ENCODE data around the gene SGPP2.

The SGPP2 gene

DNA sequence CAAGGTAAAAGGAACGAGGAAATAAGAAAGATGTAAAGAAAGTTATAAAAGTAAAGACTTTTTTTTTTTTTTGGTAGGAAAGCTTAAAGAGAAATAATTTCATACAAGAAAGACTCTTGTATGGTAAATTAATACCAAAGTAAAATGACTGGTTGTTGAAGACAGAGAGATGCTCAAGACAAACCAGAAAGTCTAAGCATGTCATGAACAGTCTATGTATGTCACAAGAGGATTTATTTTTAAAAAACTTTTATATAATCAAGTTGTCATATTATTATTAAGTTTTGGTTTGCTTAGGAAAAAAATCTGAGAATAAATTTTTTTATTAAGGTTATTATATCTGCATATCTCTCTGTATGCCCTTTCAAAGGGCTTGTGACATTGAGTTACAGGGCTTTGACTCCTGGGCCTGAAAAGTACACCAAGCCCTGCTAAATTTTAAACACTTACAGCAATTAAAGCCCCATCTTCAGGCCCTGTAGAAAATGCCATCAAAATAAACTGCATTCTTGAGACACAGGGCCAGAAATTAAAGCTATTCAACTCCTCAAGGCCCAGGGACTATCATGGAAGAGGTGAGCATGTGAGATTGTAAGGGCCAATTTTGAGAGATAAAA, 10.9 kb upstream of the SGPP2 start:
- no peak overlapping the region for H3K4me3 ChIP-seq (ENCODE audit: low read depth, low read length)
- CTCF ChIA-PET, result interaction anchor here (0.6 kb wide), 1 partner anchor 90 kb away, joined by 4 read pairs; no protein-coding TSS in a partner anchor

DNA sequence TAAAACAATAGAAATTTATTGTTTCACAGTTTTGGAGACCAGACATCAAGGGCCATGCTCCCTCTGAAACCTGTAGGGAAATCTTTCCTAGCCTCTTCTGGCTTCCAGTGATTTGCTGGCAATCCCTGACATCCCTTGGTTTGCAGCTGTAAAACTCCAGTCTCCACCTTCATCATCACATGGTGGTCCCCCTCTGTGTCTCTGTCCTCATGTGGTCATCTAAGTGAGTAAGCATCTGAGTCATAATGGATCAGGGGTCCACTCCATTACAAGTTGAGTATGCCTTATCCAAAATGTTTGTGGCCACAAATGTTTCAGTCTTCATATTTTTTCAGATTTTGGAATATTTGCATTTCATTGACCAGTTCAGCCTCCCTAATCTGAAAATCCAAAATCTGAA, 5.6 kb upstream of the SGPP2 start:
- Histone ChIP-seq H3K9me3 (ENCODE audit: control insufficient read depth, insufficient read depth, low read depth, low read length) (no peaks in the 10 kb centered on the region), H3K4me1 (ENCODE audit: control insufficient read depth, insufficient read depth, low read length) (peaks cover 5% of the 10 kb centered on the region; the same call in 1 of the 2 replicates), H3K36me3 (ENCODE audit: control insufficient read depth in 2 of 2, insufficient read depth in 1 of 2, low read length in 2 of 2) (no peaks in the 10 kb centered on the region), H3K4me3 (ENCODE audit: low read depth, low read length) (no peak overlapping the region), H3K27ac (ENCODE audit: extremely low read depth, low read depth, low read length) (no peak overlapping the region)
- ChIA-PET CTCF (interaction anchor here (0.6 kb wide), 1 partner anchor 25 kb away, joined by 3 read pairs; no protein-coding TSS in a partner anchor), POLR2A (no interaction called here)
- TF ChIP-seq, protein P1, sequence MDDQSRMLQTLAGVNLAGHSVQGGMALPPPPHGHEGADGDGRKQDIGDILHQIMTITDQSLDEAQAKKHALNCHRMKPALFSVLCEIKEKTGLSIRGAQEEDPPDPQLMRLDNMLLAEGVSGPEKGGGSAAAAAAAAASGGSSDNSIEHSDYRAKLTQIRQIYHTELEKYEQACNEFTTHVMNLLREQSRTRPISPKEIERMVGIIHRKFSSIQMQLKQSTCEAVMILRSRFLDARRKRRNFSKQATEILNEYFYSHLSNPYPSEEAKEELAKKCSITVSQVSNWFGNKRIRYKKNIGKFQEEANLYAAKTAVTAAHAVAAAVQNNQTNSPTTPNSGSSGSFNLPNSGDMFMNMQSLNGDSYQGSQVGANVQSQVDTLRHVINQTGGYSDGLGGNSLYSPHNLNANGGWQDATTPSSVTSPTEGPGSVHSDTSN (CRISPR knock-in tag; IDR thresholded peaks at IDR 0.05), result no peak
- TF ChIP-seq ZNF544 (tag by site-specific recombination; IDR thresholded peaks at IDR 0.05) (no peak), ZNF530 (tag by site-specific recombination; IDR thresholded peaks at IDR 0.05; ENCODE audit: low read depth) (no peak), OVOL3 (tag by site-specific recombination; IDR thresholded peaks at IDR 0.05) (no peak)

More for the DNA sequence above, 10.9 kb upstream of the SGPP2 start:
- no peaks in the 10 kb centered on the region for H3K36me3 ChIP-seq (ENCODE audit: control insufficient read depth in 2 of 2, insufficient read depth in 1 of 2, low read length in 2 of 2)
- H3K9me3 ChIP-seq (ENCODE audit: control insufficient read depth, insufficient read depth, low read depth, low read length), result no peaks in the 10 kb centered on the region
- TF ChIP-seq ZSCAN30 (tag by site-specific recombination; IDR thresholded peaks at IDR 0.05) (no peak), SETDB1 (IDR thresholded peaks at IDR 0.05; ENCODE audit: insufficient read length, low read length) (peak; percentile 98), ZNF132 (tag by site-specific recombination; IDR thresholded peaks at IDR 0.05; ENCODE audit: borderline replicate concordance) (no peak)
- TF ChIP-seq, protein P2, sequence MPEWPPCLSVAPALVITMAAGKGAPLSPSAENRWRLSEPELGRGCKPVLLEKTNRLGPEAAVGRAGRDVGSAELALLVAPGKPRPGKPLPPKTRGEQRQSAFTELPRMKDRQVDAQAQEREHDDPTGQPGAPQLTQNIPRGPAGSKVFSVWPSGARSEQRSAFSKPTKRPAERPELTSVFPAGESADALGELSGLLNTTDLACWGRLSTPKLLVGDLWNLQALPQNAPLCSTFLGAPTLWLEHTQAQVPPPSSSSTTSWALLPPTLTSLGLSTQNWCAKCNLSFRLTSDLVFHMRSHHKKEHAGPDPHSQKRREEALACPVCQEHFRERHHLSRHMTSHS (tag by site-specific recombination; IDR thresholded peaks at IDR 0.05), result no peak
- TF ChIP-seq, protein P3, sequence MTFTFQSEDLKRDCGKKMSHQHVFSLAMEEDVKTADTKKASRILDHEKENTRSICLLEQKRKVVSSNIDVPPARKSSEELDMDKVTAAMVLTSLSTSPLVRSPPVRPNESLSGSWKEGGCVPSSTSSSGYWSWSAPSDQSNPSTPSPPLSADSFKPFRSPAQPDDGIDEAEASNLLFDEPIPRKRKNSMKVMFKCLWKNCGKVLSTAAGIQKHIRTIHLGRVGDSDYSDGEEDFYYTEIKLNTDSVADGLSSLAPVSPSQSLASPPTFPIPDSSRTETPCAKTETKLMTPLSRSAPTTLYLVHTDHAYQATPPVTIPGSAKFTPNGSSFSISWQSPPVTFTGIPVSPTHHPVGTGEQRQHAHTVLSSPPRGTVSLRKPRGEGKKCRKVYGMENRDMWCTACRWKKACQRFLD (tag by site-specific recombination; IDR thresholded peaks at IDR 0.05), result no peak
- POLR2A ChIA-PET, result no interaction called here
- no peak overlapping the region for H3K27ac ChIP-seq (ENCODE audit: extremely low read depth, low read depth, low read length)
- peaks cover 3% of the 10 kb centered on the region; the same call in 1 of the 2 replicates for H3K4me1 ChIP-seq (ENCODE audit: control insufficient read depth, insufficient read depth, low read length)

DNA sequence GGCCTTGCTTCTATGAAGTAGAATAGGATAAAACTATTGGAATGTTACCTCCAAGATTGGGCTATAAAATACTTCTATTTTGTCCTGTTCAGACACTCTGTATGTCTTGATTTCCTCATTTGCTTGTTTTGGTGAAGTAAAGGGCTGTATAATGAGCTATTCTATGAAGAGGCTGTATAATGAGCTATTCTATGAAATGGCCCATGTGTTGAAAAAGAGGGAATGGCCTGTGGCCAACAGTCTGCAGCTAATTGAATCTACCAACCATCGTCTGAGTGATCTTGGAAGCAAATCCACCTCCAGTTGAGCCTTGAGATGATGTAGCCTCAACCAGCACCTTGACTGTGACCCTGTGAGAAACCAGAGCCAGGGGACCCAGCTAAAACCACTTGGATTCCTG, 3.8 kb upstream of the SGPP2 start:
- Histone ChIP-seq H3K36me3 (ENCODE audit: control insufficient read depth in 2 of 2, insufficient read depth in 1 of 2, low read length in 2 of 2) (no peaks in the 10 kb centered on the region), H3K9me3 (ENCODE audit: control insufficient read depth, insufficient read depth, low read depth, low read length) (no peaks in the 10 kb centered on the region), H3K27ac (ENCODE audit: extremely low read depth, low read depth, low read length) (no peak overlapping the region), H3K4me1 (ENCODE audit: control insufficient read depth, insufficient read depth, low read length) (peaks cover 8% of the 10 kb centered on the region; the same call in 1 of the 2 replicates), H3K4me3 (ENCODE audit: low read depth, low read length) (no peak overlapping the region)
- POLR2A ChIA-PET, result interaction anchor here (0.9 kb wide), 1 partner anchor 10 kb away, joined by 3 read pairs; no protein-coding TSS in a partner anchor
- CTCF ChIA-PET, result interaction anchor here (0.6 to 1.0 kb wide), 3 partner anchors 13 to 147 kb away, joined by 3 read pairs; no protein-coding TSS in a partner anchor
- TF ChIP-seq, protein P4, sequence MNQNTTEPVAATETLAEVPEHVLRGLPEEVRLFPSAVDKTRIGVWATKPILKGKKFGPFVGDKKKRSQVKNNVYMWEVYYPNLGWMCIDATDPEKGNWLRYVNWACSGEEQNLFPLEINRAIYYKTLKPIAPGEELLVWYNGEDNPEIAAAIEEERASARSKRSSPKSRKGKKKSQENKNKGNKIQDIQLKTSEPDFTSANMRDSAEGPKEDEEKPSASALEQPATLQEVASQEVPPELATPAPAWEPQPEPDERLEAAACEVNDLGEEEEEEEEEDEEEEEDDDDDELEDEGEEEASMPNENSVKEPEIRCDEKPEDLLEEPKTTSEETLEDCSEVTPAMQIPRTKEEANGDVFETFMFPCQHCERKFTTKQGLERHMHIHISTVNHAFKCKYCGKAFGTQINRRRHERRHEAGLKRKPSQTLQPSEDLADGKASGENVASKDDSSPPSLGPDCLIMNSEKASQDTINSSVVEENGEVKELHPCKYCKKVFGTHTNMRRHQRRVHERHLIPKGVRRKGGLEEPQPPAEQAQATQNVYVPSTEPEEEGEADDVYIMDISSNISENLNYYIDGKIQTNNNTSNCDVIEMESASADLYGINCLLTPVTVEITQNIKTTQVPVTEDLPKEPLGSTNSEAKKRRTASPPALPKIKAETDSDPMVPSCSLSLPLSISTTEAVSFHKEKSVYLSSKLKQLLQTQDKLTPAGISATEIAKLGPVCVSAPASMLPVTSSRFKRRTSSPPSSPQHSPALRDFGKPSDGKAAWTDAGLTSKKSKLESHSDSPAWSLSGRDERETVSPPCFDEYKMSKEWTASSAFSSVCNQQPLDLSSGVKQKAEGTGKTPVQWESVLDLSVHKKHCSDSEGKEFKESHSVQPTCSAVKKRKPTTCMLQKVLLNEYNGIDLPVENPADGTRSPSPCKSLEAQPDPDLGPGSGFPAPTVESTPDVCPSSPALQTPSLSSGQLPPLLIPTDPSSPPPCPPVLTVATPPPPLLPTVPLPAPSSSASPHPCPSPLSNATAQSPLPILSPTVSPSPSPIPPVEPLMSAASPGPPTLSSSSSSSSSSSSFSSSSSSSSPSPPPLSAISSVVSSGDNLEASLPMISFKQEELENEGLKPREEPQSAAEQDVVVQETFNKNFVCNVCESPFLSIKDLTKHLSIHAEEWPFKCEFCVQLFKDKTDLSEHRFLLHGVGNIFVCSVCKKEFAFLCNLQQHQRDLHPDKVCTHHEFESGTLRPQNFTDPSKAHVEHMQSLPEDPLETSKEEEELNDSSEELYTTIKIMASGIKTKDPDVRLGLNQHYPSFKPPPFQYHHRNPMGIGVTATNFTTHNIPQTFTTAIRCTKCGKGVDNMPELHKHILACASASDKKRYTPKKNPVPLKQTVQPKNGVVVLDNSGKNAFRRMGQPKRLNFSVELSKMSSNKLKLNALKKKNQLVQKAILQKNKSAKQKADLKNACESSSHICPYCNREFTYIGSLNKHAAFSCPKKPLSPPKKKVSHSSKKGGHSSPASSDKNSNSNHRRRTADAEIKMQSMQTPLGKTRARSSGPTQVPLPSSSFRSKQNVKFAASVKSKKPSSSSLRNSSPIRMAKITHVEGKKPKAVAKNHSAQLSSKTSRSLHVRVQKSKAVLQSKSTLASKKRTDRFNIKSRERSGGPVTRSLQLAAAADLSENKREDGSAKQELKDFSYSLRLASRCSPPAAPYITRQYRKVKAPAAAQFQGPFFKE (tag by site-specific recombination; IDR thresholded peaks at IDR 0.05; ENCODE audit: borderline replicate concordance), result no peak
- TF ChIP-seq ZNF610 (tag by site-specific recombination; IDR thresholded peaks at IDR 0.05; ENCODE audit: borderline replicate concordance) (no peak), ZNF501 (tag by site-specific recombination; IDR thresholded peaks at IDR 0.05) (no peak), ZBTB48 (tag by site-specific recombination; IDR thresholded peaks at IDR 0.05) (no peak), ZNF24 (tag by site-specific recombination; IDR thresholded peaks at IDR 0.05) (no peak), ZNF544 (tag by site-specific recombination; IDR thresholded peaks at IDR 0.05) (no peak), ZNF10 (tag by site-specific recombination; IDR thresholded peaks at IDR 0.05) (no peak), ZNF292 (tag by site-specific recombination; IDR thresholded peaks at IDR 0.05; ENCODE audit: borderline replicate concordance, low read depth) (no peak)
- TF ChIP-seq, protein P2 (tag by site-specific recombination; IDR thresholded peaks at IDR 0.05), result no peak
- TF ChIP-seq, protein P5, sequence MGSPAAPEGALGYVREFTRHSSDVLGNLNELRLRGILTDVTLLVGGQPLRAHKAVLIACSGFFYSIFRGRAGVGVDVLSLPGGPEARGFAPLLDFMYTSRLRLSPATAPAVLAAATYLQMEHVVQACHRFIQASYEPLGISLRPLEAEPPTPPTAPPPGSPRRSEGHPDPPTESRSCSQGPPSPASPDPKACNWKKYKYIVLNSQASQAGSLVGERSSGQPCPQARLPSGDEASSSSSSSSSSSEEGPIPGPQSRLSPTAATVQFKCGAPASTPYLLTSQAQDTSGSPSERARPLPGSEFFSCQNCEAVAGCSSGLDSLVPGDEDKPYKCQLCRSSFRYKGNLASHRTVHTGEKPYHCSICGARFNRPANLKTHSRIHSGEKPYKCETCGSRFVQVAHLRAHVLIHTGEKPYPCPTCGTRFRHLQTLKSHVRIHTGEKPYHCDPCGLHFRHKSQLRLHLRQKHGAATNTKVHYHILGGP (tag by site-specific recombination; IDR thresholded peaks at IDR 0.05), result no peak
